A673 (cell line): ENCODE results near the gene EML6. TPM values are rescaled to one million over a fixed set of nuclear protein-coding genes. Genes with fewer than 3 reads are reported as not detected.

ENCODE experiments used
- BruUV-seq: library from RNA; stranded (reverse); fragments of 400-500 nt; replicated peaks from 2 replicates; lab custom pipeline; 2021; lab: Mats Ljungman, UMichigan
- CTCF ChIA-PET: fragments of 300-600 bp; sonication (Branson Sonifier 250); formaldehyde crosslinking; loops from one replicate; lab custom pipeline; 2022; ENCODE audit warnings: antibody characterized with exemption; lab: Charles Lee
- POLR2A ChIA-PET: fragments of 300-600 bp; sonication (Branson Sonifier 250); formaldehyde crosslinking; loops from one replicate; lab custom pipeline; 2022; ENCODE audit warnings: antibody characterized with exemption; ENCODE audit not compliant: low non-redundant PET; lab: Charles Lee
- DNase-seq: peaks from one replicate; pipeline ENCODE4 v3.0.0-alpha.2; 2015; ENCODE audit warnings: low spot score
- H3K27ac ChIP-seq: fragments of 200-600 bp; sonication (generic); 2 replicates; pipeline ENCODE4 v1.5.1; 2016; ENCODE audit warnings: mixed run types, low read depth, mild to moderate bottlenecking, mixed read lengths, antibody characterized with exemption, low read length; ENCODE audit not compliant: poor library complexity, severe bottlenecking
- H3K27me3 ChIP-seq: fragments of 200-600 bp; sonication (generic); replicated peaks from 2 replicates; pipeline ENCODE4 v1.6.1; 2017; ENCODE audit warnings: mixed run types, low read depth, mild to moderate bottlenecking, mixed read lengths, antibody characterized with exemption, low read length; ENCODE audit not compliant: insufficient read depth, poor library complexity
- H3K36me3 ChIP-seq: fragments of 200-600 bp; sonication (generic); 2 replicates; pipeline ENCODE4 v1.6.1; 2016; ENCODE audit warnings: mixed run types, mild to moderate bottlenecking, mixed read lengths, antibody characterized with exemption, low read length; ENCODE audit not compliant: insufficient read depth, poor library complexity, severe bottlenecking
- H3K4me1 ChIP-seq: fragments of 200-600 bp; sonication (generic); 2 replicates; pipeline ENCODE4 v1.6.1; 2017; ENCODE audit warnings: mixed run types, mild to moderate bottlenecking, mixed read lengths, antibody characterized with exemption, low read length; ENCODE audit not compliant: insufficient read depth, poor library complexity, severe bottlenecking
- H3K4me3 ChIP-seq: fragments of 200-600 bp; sonication (generic); 2 replicates; pipeline ENCODE4 v1.5.1; 2016; ENCODE audit warnings: low read depth, mixed run types, mild to moderate bottlenecking, mixed read lengths, low read length; ENCODE audit not compliant: poor library complexity, severe bottlenecking
- H3K9me3 ChIP-seq: fragments of 200-600 bp; sonication (generic); 2 replicates; pipeline ENCODE4 v1.6.1; 2016; ENCODE audit warnings: mixed run types, low read depth, mild to moderate bottlenecking, mixed read lengths, antibody characterized with exemption, low read length; ENCODE audit not compliant: poor library complexity, severe bottlenecking
- CTCF ChIP-seq: fragments of 300-800, 200-600 bp; sonication (generic); conservative IDR thresholded peaks from 2 replicates; pipeline ENCODE4 v1.5.1; 2017; ENCODE audit warnings: low read depth, mild to moderate bottlenecking, antibody characterized with exemption, low read length, moderate library complexity, mixed read lengths
- EZH2 ChIP-seq: fragments of 200-600 bp; sonication (generic); IDR thresholded peaks from 2 replicates; pipeline ENCODE4 v1.6.1; 2017; ENCODE audit warnings: borderline replicate concordance, low read depth, mild to moderate bottlenecking, mixed read lengths, antibody characterized with exemption, low read length; ENCODE audit not compliant: poor library complexity, severe bottlenecking
- intact Hi-C: fragments of 100-400 bp; cut with micrococcal nuclease; formaldehyde crosslinking; loops from one replicate; pipeline ENCODE4 v1.10.0; 2022; ENCODE audit not compliant: unreplicated experiment
- total RNA-seq: library from RNA; stranded (reverse); gene quantifications from 2 replicates; pipeline ENCODE4 v1.2.3, GENCODE V29; 2021

EML6 gene
- total RNA-seq, 1 experiment from 2014 or later: 1.9 TPM

GRCh38 chr2:54853616-54854310 is 130.3 kb downstream of the EML6 start:
- no peaks in the 10 kb centered on the region for H3K36me3 ChIP-seq
- intact Hi-C loops: no loop called here
- H3K27me3 ChIP-seq: no peaks in the 10 kb centered on the region
- BruUV-seq: no TSS peak
- no peak overlapping the region for H3K27ac ChIP-seq
- TF ChIP-seq EZH2 (no peak), CTCF (no peak)
- ChIA-PET CTCF (no interaction called here), POLR2A (no interaction called here)
- no peak for DNase-seq
- no peak overlapping the region for H3K4me3 ChIP-seq
- no peaks in the 10 kb centered on the region for H3K9me3 ChIP-seq
- peaks cover 8% of the 10 kb centered on the region for H3K4me1 ChIP-seq

- DNase-seq: no peak
- TF ChIP-seq EZH2 (no peak), CTCF (no peak)
- Histone ChIP-seq H3K36me3 (no peaks in the 10 kb centered on the region), H3K4me3 (no peak overlapping the region), H3K9me3 (no peaks in the 10 kb centered on the region), H3K4me1 (peaks cover 25% of the 10 kb centered on the region), H3K27me3 (no peaks in the 10 kb centered on the region), H3K27ac (no peak overlapping the region)
- ChIA-PET CTCF (no interaction called here), POLR2A (no interaction called here)
- no TSS peak for BruUV-seq
- intact Hi-C loops: no loop called here
Observed at GRCh38 chr2:54855434-54855833, 132.0 kb downstream of the EML6 start.

- ChIA-PET POLR2A (no interaction called here), CTCF (no interaction called here)
- peaks cover 29% of the 10 kb centered on the region for H3K4me1 ChIP-seq
- TF ChIP-seq EZH2 (no peak), CTCF (no peak)
- intact Hi-C loops: no loop called here
- no peak overlapping the region for H3K27ac ChIP-seq
- no TSS peak for BruUV-seq
- no peaks in the 10 kb centered on the region for H3K9me3 ChIP-seq
- no peak overlapping the region for H3K4me3 ChIP-seq
- peak; percentile 65 for DNase-seq
- H3K36me3 ChIP-seq: no peaks in the 10 kb centered on the region
- no peaks in the 10 kb centered on the region for H3K27me3 ChIP-seq
Observed at GRCh38 chr2:54858021-54858681, 134.7 kb downstream of the EML6 start.
